ENCODE measurements around the gene GPR33. TPM values are rescaled to one million over a fixed set of nuclear protein-coding genes. Genes with fewer than 3 reads are reported as not detected.

Gene GPR33
- total RNA-seq, 2 donors from 2014 or later = not detected

GRCh38 chr14:31442284-31442683, 45.6 kb downstream of the GPR33 start:
- Mint-ChIP-seq H3K9me3 (peaks cover 13% of the 10 kb centered on the region), H3K36me3 (ENCODE audit: low read depth) (peaks cover 18% of the 10 kb centered on the region), H3K27ac (no peak overlapping the region), H3K4me3 (no peak overlapping the region), H3K27me3 (ENCODE audit: insufficient read depth) (no peaks in the 10 kb centered on the region), H3K4me1 (no peaks in the 10 kb centered on the region)
- Histone ChIP-seq H3K4me1 (ENCODE audit: control insufficient read depth, insufficient read depth, low read length) (no peaks in the 10 kb centered on the region), H3K9me3 (ENCODE audit: control insufficient read depth, low read length) (peaks cover 10% of the 10 kb centered on the region), H3K36me3 (ENCODE audit: control insufficient read depth, insufficient read depth, low read length) (peaks cover 6% of the 10 kb centered on the region), H3K9ac (ENCODE audit: extremely low read depth, low read length, poor library complexity, severe bottlenecking) (no peak overlapping the region), H3K27ac (ENCODE audit: low read depth, low read length) (no peak overlapping the region), H3K27me3 (ENCODE audit: control insufficient read depth, insufficient read depth, low read length, poor library complexity, severe bottlenecking) (no peaks in the 10 kb centered on the region), H3K4me3 (ENCODE audit: low read length) (no peak overlapping the region)
- TF ChIP-seq, protein P1, sequence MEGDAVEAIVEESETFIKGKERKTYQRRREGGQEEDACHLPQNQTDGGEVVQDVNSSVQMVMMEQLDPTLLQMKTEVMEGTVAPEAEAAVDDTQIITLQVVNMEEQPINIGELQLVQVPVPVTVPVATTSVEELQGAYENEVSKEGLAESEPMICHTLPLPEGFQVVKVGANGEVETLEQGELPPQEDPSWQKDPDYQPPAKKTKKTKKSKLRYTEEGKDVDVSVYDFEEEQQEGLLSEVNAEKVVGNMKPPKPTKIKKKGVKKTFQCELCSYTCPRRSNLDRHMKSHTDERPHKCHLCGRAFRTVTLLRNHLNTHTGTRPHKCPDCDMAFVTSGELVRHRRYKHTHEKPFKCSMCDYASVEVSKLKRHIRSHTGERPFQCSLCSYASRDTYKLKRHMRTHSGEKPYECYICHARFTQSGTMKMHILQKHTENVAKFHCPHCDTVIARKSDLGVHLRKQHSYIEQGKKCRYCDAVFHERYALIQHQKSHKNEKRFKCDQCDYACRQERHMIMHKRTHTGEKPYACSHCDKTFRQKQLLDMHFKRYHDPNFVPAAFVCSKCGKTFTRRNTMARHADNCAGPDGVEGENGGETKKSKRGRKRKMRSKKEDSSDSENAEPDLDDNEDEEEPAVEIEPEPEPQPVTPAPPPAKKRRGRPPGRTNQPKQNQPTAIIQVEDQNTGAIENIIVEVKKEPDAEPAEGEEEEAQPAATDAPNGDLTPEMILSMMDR (conservative IDR thresholded peaks at IDR 0.05) = no peak
- no peak for DNase-seq
- WGBS, 2 experiments (ENCODE audit: insufficient coverage in 1 of 2, insufficient read length in 1 of 2) = 94 to 95% methylated on average over 3 to 6 of the region's 6 CpGs

DNA sequence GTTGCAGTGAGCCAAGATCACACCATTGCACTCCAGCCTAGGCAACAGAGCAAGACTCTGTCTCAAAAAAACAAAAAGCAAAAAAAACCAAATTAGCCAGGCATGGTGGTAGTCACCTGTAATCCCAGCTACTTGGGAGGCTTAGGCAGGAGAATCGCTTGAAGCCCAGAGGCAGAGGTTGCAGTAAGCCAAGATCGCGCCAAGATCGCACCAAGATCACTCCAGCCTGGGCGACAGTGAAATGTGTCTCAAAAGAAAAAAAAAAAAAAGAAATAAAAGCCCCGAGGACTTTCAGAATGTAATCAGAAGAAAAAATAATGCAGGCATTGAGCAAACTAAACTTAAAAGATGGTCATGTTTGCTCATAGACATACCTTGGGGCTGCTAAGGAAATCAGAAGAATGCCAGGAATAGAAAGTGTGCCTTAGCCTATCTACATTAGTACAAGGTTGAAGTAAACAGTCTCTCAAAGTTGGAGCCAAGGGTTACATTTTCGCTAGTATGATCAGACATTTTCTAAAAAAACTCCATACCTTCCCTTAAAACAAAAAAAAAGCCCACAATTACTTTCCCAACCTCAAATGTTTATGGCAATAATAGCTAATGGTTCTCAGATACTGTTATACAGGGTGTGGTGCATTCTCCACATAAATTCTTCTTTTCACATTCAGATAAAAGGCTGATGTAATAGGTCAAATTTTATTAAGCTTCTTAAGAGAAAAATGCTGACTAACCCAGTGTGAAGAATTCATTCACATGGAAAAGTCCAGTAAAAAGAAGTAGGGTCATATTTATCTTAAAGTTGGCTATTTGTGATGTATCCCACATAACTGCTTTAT, 46.3 kb downstream of the GPR33 start:
- no peaks in the 10 kb centered on the region for H3K4me1 ChIP-seq (ENCODE audit: control insufficient read depth, insufficient read depth, low read length)
- no peak overlapping the region for H3K27ac Mint-ChIP-seq
- H3K4me3 Mint-ChIP-seq = no peak overlapping the region
- H3K27me3 ChIP-seq (ENCODE audit: control insufficient read depth, insufficient read depth, low read length, poor library complexity, severe bottlenecking) = no peaks in the 10 kb centered on the region
- H3K4me3 ChIP-seq (ENCODE audit: low read length) = no peak overlapping the region
- no peaks in the 10 kb centered on the region for H3K27me3 Mint-ChIP-seq (ENCODE audit: insufficient read depth)
- 87% methylated on average over 6 to 7 of the region's 7 CpGs for WGBS, 2 experiments (ENCODE audit: insufficient coverage in 1 of 2, insufficient read length in 1 of 2)
- peaks cover 14% of the 10 kb centered on the region for H3K9me3 Mint-ChIP-seq
- DNase-seq = no peak
- H3K4me1 Mint-ChIP-seq = no peaks in the 10 kb centered on the region
- peaks cover 10% of the 10 kb centered on the region for H3K9me3 ChIP-seq (ENCODE audit: control insufficient read depth, low read length)
- H3K9ac ChIP-seq (ENCODE audit: extremely low read depth, low read length, poor library complexity, severe bottlenecking) = no peak overlapping the region
- no peak overlapping the region for H3K27ac ChIP-seq (ENCODE audit: low read depth, low read length)
- TF ChIP-seq, protein P1 (conservative IDR thresholded peaks at IDR 0.05) = no peak
- peaks cover 2% of the 10 kb centered on the region for H3K36me3 ChIP-seq (ENCODE audit: control insufficient read depth, insufficient read depth, low read length)
- peaks cover 19% of the 10 kb centered on the region for H3K36me3 Mint-ChIP-seq (ENCODE audit: low read depth)

GRCh38 chr14:31440280-31440679, 47.6 kb downstream of the GPR33 start:
- peaks cover 19% of the 10 kb centered on the region for H3K9me3 Mint-ChIP-seq
- no peak overlapping the region for H3K4me3 Mint-ChIP-seq
- Histone ChIP-seq H3K27me3 (ENCODE audit: control insufficient read depth, insufficient read depth, low read length, poor library complexity, severe bottlenecking) (no peaks in the 10 kb centered on the region), H3K9me3 (ENCODE audit: control insufficient read depth, low read length) (peaks cover 10% of the 10 kb centered on the region), H3K4me3 (ENCODE audit: low read length) (no peak overlapping the region), H3K36me3 (ENCODE audit: control insufficient read depth, insufficient read depth, low read length) (no peaks in the 10 kb centered on the region), H3K4me1 (ENCODE audit: control insufficient read depth, insufficient read depth, low read length) (no peaks in the 10 kb centered on the region), H3K27ac (ENCODE audit: low read depth, low read length) (peak overlapping the region; percentile 49), H3K9ac (ENCODE audit: extremely low read depth, low read length, poor library complexity, severe bottlenecking) (no peak overlapping the region)
- H3K4me1 Mint-ChIP-seq = no peaks in the 10 kb centered on the region
- no peak for DNase-seq
- peaks cover 22% of the 10 kb centered on the region for H3K36me3 Mint-ChIP-seq (ENCODE audit: low read depth)
- H3K27ac Mint-ChIP-seq = no peak overlapping the region
- TF ChIP-seq, protein P1 (conservative IDR thresholded peaks at IDR 0.05) = no peak
- H3K27me3 Mint-ChIP-seq (ENCODE audit: insufficient read depth) = no peaks in the 10 kb centered on the region

Data from endodermal cell (in vitro differentiated cells).